T1000 (cell line): ENCODE measurements around the gene PBRM1.
"Not testable (repeated sequence)": the region's sequence is repeated elsewhere in the genome, so short reads cannot be mapped to it uniquely, and the experiment has no call there.

Experiments
- DNase-seq: peaks from one replicate; lab custom pipeline; 2025; ENCODE audit warnings: mixed read lengths; lab: John Stamatoyannopoulos, UW

PBRM1 gene

GRCh38 chr3:52685709-52686691 lies at the start of gene PBRM1, which contains the start of gene GNL3:
Gene PBRM1, minus strand, starts transcription at chr3:52685913.
Gene GNL3, plus strand, starts transcription at chr3:52686032. Its CDS starts 61 bp downstream, at chr3:52686093.
- DNase-seq: peak; percentile 92

GRCh38 chr3:52733256-52733891 lies 47.7 kb upstream of the PBRM1 start:
- no peak for DNase-seq

GRCh38 chr3:52731590-52731989 lies 45.9 kb upstream of the PBRM1 start:
- no peak for DNase-seq

- no peak for DNase-seq
These were observed 45.0 kb upstream of the PBRM1 start for GRCh38 chr3:52730681-52731080.

GRCh38 chr3:52728753-52729152 lies 43.0 kb upstream of the PBRM1 start:
- not testable (repeated sequence) for DNase-seq

GRCh38 chr3:52724511-52724910 lies 38.8 kb upstream of the PBRM1 start:
- DNase-seq: no peak

- DNase-seq: no peak
These were observed 38.2 kb upstream of the PBRM1 start for GRCh38 chr3:52723935-52724334.

- no peak for DNase-seq
These were observed 36.8 kb upstream of the PBRM1 start for GRCh38 chr3:52722491-52722890.

- no peak for DNase-seq
These were observed 36.0 kb upstream of the PBRM1 start for GRCh38 chr3:52721730-52722008.

GRCh38 chr3:52721002-52721729 lies 35.5 kb upstream of the PBRM1 start:
- DNase-seq: no peak

- DNase-seq: no peak
These were observed 33.9 kb upstream of the PBRM1 start for GRCh38 chr3:52719618-52720017.

GRCh38 chr3:52715714-52716305 lies 30.1 kb upstream of the PBRM1 start:
- no peak for DNase-seq

- no peak for DNase-seq
These were observed 28.9 kb upstream of the PBRM1 start for GRCh38 chr3:52714335-52715302.

GRCh38 chr3:52712291-52713212 lies 26.8 kb upstream of the PBRM1 start:
- no peak for DNase-seq

GRCh38 chr3:52710512-52710911 lies 24.8 kb upstream of the PBRM1 start:
- no peak for DNase-seq

- no peak for DNase-seq
These were observed 21.9 kb upstream of the PBRM1 start for GRCh38 chr3:52707585-52707984.

- DNase-seq: peak; percentile 89
These were observed 20.3 kb upstream of the PBRM1 start, which contains the start of the genes GLT8D1 and SPCS1 for GRCh38 chr3:52705688-52706686. Gene GLT8D1, minus strand, starts transcription at chr3:52705791. Its CDS starts 5,331 bp downstream, at chr3:52700460. Gene SPCS1, plus strand, starts transcription at chr3:52706106. Its CDS starts 141 bp downstream, at chr3:52706247.

GRCh38 chr3:52705438-52705687 lies 19.6 kb upstream of the PBRM1 start:
- DNase-seq: no peak
